ENCODE measurements around the gene KNOP1. TPM values are rescaled to one million over a fixed set of nuclear protein-coding genes. Genes with fewer than 3 reads are reported as not detected.

Gene KNOP1
- total and polyA plus RNA-seq, 10 of the 15 experiments (the other 5 are each of a cell fraction or from before 2014, with no cell fraction given): 13.8 to 47.2 (median 32.1) TPM

- no peak for ATAC-seq
- peak overlapping the region; percentile 97 for H2AFZ ChIP-seq (ENCODE audit: control insufficient read depth, low read depth, low read length)
- no peak for FAIRE-seq
- peak overlapping the region; percentile 25; the same call in 1 of the 2 replicates for H3K27ac ChIP-seq (ENCODE audit: control insufficient read depth, insufficient read depth)
- RAD21 ChIA-PET (ENCODE audit: unreplicated experiment): interaction anchor here (0.6 to 0.9 kb wide), 2 partner anchors 133 to 648 kb away, joined by 3 read pairs; no protein-coding TSS in a partner anchor
- H3K36me3 ChIP-seq (ENCODE audit: control insufficient read depth in 2 of 2, insufficient read depth in 2 of 2, low read length in 1 of 2): peaks cover 2% of the 10 kb centered on the region in 2 experiments; a peak in 2 of 4 replicates
- H4K20me1 ChIP-seq (ENCODE audit: control insufficient read depth, insufficient read depth): no peaks in the 10 kb centered on the region
- TF ChIP-seq MYC (IDR thresholded peaks at IDR 0.05; ENCODE audit: insufficient read depth, insufficient read length, insufficient replicate concordance, low read length, severe bottlenecking) (no peak), SMAD1 (IDR thresholded peaks at IDR 0.05; ENCODE audit: low read depth, partially characterized antibody) (no peak), KLF5 (IDR thresholded peaks at IDR 0.05; ENCODE audit: partially characterized antibody) (no peak), ZZZ3 (IDR thresholded peaks at IDR 0.05; ENCODE audit: control insufficient read depth, insufficient read length, low read depth) (no peak), BCL3 (IDR thresholded peaks at IDR 0.05; ENCODE audit: borderline replicate concordance, insufficient read depth, low read depth, low read length, poor library complexity, severe bottlenecking) (no peak), MEF2A (IDR thresholded peaks at IDR 0.05; ENCODE audit: insufficient read depth, low read depth, low read length) (no peak), SRF (IDR thresholded peaks at IDR 0.05; ENCODE audit: low read depth in 2 of 2, low read length in 2 of 2) (no peak), ZNF24 (IDR thresholded peaks at IDR 0.05) (no peak), USF1 (IDR thresholded peaks at IDR 0.05; ENCODE audit: borderline replicate concordance, extremely low read length, insufficient read depth, low read depth, low read length) (no peak), POLR2A (IDR thresholded peaks at IDR 0.05; ENCODE audit: low read depth, low read length) (no peak), SIN3A (IDR thresholded peaks at IDR 0.05; ENCODE audit: low read depth, low read length) (no peak)
- H3K79me2 ChIP-seq (ENCODE audit: control insufficient read depth, insufficient read depth, low read length): peaks cover 26% of the 10 kb centered on the region
- WGBS (ENCODE audit: insufficient coverage, insufficient replicate concordance, low lambda C conversion rate, missing lambda C conversion rate): 0% methylated on average over 18 of the region's 21 CpGs
- peaks cover 4% of the 10 kb centered on the region; the same call in 1 of the 2 replicates for H3K4me1 ChIP-seq (ENCODE audit: control insufficient read depth, insufficient read depth, low read length)
- H3K4me3 ChIP-seq: peak overlapping the region; percentile 97
- peak overlapping the region; percentile 90 for H3K4me2 ChIP-seq (ENCODE audit: control insufficient read depth, insufficient read depth)
- SMC1A ChIA-PET (ENCODE audit: uncharacterized antibody, unreplicated experiment): interaction anchor here (1.5 to 2.2 kb wide), 2 partner anchors 10 to 120 kb away, joined by 4 to 7 read pairs; no protein-coding TSS in a partner anchor
- H3K9me3 ChIP-seq (replicated peaks; ENCODE audit: control insufficient read depth, insufficient read depth, low read length): no peaks in the 10 kb centered on the region
- POLR2A ChIA-PET: no interaction called here
- in situ Hi-C loops (cut with MboI): no loop called here
- no peak for DNase-seq (ENCODE audit: low read depth, low spot score)
- H3K9ac ChIP-seq (ENCODE audit: control insufficient read depth, insufficient read depth, low read length): peak overlapping the region; percentile 98; the same call in 1 of the 2 replicates
- no peaks in the 10 kb centered on the region for H3K27me3 ChIP-seq (replicated peaks in 1 of 2; ENCODE audit: control insufficient read depth in 2 of 2, insufficient read depth in 2 of 2, low read length in 1 of 2)
- CTCF ChIA-PET: interaction anchor here (1.3 kb wide), 1 partner anchor 666 kb away, joined by 4 read pairs; no protein-coding TSS in a partner anchor
- TSS peak; percentile 67 for BruUV-seq (replicated peaks)
- intact Hi-C loops (cut with micrococcal nuclease; ENCODE audit: unreplicated experiment): no loop called here
Observed at GRCh38 chr16:19718624-19718965, 568 bp upstream of the KNOP1 start.

Measured in GM12878 (cell line).